Measurements from ENCODE around the gene NCOA7.

NCOA7 gene

DNA sequence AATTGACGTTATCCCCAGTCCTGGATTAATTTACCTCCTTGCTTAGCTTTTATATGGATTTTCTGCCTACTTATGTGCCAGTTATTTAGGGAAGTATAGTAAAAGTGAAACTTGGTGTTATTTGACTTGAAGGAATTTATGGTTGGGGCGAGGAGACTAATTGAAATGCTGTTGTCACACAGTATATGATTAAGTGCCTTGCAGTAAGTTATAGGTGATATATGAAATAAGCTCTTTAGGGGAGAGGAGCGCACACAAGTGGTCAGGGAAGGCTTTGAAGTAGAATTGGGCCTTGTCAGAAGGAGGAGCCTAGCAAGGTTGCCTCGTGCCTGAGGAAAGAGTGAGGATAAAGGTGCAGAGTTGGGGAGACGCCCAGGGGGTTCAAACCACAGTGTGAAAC lies 20.5 kb downstream of the NCOA7 start:
- peaks cover 2% of the 10 kb centered on the region for H3K79me1 ChIP-seq (ENCODE audit: low read depth, low read length)
- no peak overlapping the region for H2BK120ac ChIP-seq (ENCODE audit: low read depth, low read length)
- WGBS, 2 donors (ENCODE audit: extremely low coverage in 2 of 2, insufficient read length in 2 of 2, insufficient replicate concordance in 1 of 2) = no CpG with 5 or more reads among the region's 5 CpGs
- H2AK5ac ChIP-seq (ENCODE audit: low read depth, low read length) = no peak overlapping the region
- no peak overlapping the region for H4K91ac ChIP-seq (ENCODE audit: low read depth, low read length, poor library complexity)
- no peaks in the 10 kb centered on the region for H3K27me3 ChIP-seq (ENCODE audit: control insufficient read depth in 3 of 3, insufficient read depth in 3 of 3, low read depth in 1 of 3, low read length in 3 of 3)
- H3K23ac ChIP-seq (ENCODE audit: low read depth, low read length, poor library complexity) = no peak overlapping the region
- H3K36me3 ChIP-seq (replicated peaks in 1 of 2; ENCODE audit: control insufficient read depth in 2 of 2, insufficient read depth in 2 of 2, low read length in 2 of 2) = no peaks in the 10 kb centered on the region
- H2BK12ac ChIP-seq (ENCODE audit: low read length) = no peak overlapping the region
- no peak overlapping the region for H3K18ac ChIP-seq (ENCODE audit: low read length)
- H3K14ac ChIP-seq (ENCODE audit: low read length) = no peak overlapping the region
- no peaks in the 10 kb centered on the region for H3K9me3 ChIP-seq (replicated peaks in 1 of 2; ENCODE audit: control insufficient read depth in 2 of 2, insufficient read depth in 1 of 2, low read depth in 1 of 2, low read length in 2 of 2)
- H2BK15ac ChIP-seq (ENCODE audit: low read length) = no peak overlapping the region
- DNase-seq (ENCODE audit: low spot score) = no peak
- H3K4me1 ChIP-seq (ENCODE audit: control insufficient read depth in 2 of 2, insufficient read depth in 1 of 2, low read depth in 1 of 2, low read length in 2 of 2) = peaks cover 2 to 6% of the 10 kb centered on the region in 2 donors
- no peak overlapping the region for H2BK5ac ChIP-seq (ENCODE audit: low read length)
- no peak overlapping the region for H3K9ac ChIP-seq (ENCODE audit: low read depth, low read length, poor library complexity)
- no peak overlapping the region for H3K27ac ChIP-seq (replicated peaks; ENCODE audit: low read length)
- H2AFZ ChIP-seq (ENCODE audit: low read length) = no peak overlapping the region
- H4K8ac ChIP-seq (ENCODE audit: low read depth, low read length) = no peak overlapping the region
- H3K4me2 ChIP-seq (ENCODE audit: insufficient read depth, low read length, poor library complexity, severe bottlenecking) = no peak overlapping the region
- H3K4me3 ChIP-seq (ENCODE audit: low read length in 2 of 2) = no peak overlapping the region
- H3K4ac ChIP-seq (ENCODE audit: low read length) = no peak overlapping the region

DNA sequence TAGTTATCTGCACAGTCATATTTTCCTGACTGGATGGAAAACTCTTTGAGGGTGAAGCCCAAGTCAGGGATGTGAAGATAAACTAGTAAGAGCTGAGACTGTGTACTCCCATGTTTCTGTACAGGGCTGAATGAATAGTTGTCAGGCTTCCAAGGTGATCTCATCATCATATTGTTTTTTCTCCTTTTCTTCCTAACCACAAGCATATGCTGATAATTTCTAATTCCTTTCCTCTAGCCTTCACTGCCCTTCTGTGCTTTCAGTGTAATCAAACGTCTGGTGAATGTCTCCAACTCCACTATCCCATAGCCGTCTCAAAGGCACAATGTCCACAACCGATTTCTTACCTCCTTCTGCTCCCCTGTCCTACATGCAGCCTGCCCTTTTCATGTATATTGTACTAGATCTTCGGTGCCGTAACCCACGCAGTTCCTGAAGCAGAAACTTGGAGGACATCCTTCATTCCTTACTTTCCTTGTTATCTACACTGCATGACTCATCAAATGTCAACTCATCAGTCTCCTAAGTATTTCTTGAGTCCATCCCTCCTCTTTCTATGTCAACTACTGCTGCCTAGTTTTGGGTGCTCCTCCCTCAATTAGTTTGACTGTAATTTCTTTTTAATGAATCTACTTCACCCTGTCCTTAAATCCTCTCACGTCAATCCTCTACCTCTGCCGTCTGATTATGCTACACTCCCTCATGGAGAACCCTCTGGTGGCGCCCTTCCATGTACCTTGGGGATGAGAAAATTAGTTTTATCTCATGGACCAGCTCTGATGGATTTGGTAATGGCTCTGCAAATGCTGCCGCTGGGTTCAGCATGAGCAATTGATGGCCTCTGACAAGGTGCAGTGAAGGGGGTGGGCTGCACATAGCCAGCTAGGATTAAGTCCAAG lies 21.9 kb downstream of the NCOA7 start:
- Histone ChIP-seq H3K9ac (ENCODE audit: low read depth, low read length, poor library complexity) (no peak overlapping the region), H3K4ac (ENCODE audit: low read length) (no peak overlapping the region), H3K4me3 (ENCODE audit: low read length in 2 of 2) (no peak overlapping the region), H2AFZ (ENCODE audit: low read length) (no peak overlapping the region), H3K4me1 (ENCODE audit: control insufficient read depth in 2 of 2, insufficient read depth in 1 of 2, low read depth in 1 of 2, low read length in 2 of 2) (peaks cover 2 to 6% of the 10 kb centered on the region in 2 donors), H2BK120ac (ENCODE audit: low read depth, low read length) (no peak overlapping the region), H2BK15ac (ENCODE audit: low read length) (no peak overlapping the region), H4K91ac (ENCODE audit: low read depth, low read length, poor library complexity) (no peak overlapping the region), H3K14ac (ENCODE audit: low read length) (no peak overlapping the region), H4K8ac (ENCODE audit: low read depth, low read length) (no peak overlapping the region), H2BK5ac (ENCODE audit: low read length) (no peak overlapping the region), H3K27me3 (ENCODE audit: control insufficient read depth in 3 of 3, insufficient read depth in 3 of 3, low read depth in 1 of 3, low read length in 3 of 3) (no peaks in the 10 kb centered on the region), H3K9me3 (replicated peaks in 1 of 2; ENCODE audit: control insufficient read depth in 2 of 2, insufficient read depth in 1 of 2, low read depth in 1 of 2, low read length in 2 of 2) (no peaks in the 10 kb centered on the region), H3K18ac (ENCODE audit: low read length) (no peak overlapping the region), H3K4me2 (ENCODE audit: insufficient read depth, low read length, poor library complexity, severe bottlenecking) (no peak overlapping the region), H3K79me1 (ENCODE audit: low read depth, low read length) (peaks cover 2% of the 10 kb centered on the region), H3K36me3 (replicated peaks in 1 of 2; ENCODE audit: control insufficient read depth in 2 of 2, insufficient read depth in 2 of 2, low read length in 2 of 2) (no peaks in the 10 kb centered on the region), H2AK5ac (ENCODE audit: low read depth, low read length) (no peak overlapping the region), H3K23ac (ENCODE audit: low read depth, low read length, poor library complexity) (no peak overlapping the region), H3K27ac (replicated peaks; ENCODE audit: low read length) (no peak overlapping the region), H2BK12ac (ENCODE audit: low read length) (no peak overlapping the region)
- WGBS, 2 donors (ENCODE audit: extremely low coverage in 2 of 2, insufficient read length in 2 of 2, insufficient replicate concordance in 1 of 2) = no CpG with 5 or more reads among the region's 10 CpGs
- DNase-seq (ENCODE audit: low spot score) = no peak

DNA sequence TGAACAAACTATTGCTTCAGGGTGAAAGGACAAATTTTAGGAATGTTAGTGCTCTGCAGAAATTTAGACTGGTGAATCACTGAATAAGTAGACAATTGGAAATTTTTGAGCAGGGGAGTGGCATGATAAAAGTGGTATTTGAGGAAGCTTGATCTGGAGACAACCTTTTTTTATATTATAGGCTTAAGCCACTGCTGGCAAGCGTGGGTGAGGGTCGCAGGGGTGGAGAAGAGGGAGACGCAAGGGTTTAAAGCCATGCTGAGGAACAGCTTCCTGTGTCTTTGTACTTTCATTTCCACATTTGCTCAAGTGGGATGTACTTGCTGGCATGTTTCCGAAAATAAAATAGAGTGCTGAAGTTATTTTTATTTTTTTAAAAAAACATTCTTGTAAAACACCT lies 23.7 kb downstream of the NCOA7 start:
- no peak overlapping the region for H2BK15ac ChIP-seq (ENCODE audit: low read length)
- WGBS, 2 donors (ENCODE audit: extremely low coverage in 2 of 2, insufficient read length in 2 of 2, insufficient replicate concordance in 1 of 2) = no CpG with 5 or more reads among the region's 4 CpGs
- no peak overlapping the region for H4K91ac ChIP-seq (ENCODE audit: low read depth, low read length, poor library complexity)
- H3K4me2 ChIP-seq (ENCODE audit: insufficient read depth, low read length, poor library complexity, severe bottlenecking) = no peak overlapping the region
- H3K27me3 ChIP-seq (ENCODE audit: control insufficient read depth in 3 of 3, insufficient read depth in 3 of 3, low read depth in 1 of 3, low read length in 3 of 3) = no peaks in the 10 kb centered on the region
- no peak overlapping the region for H3K4me3 ChIP-seq (ENCODE audit: low read length in 2 of 2)
- H3K14ac ChIP-seq (ENCODE audit: low read length) = no peak overlapping the region
- no peak overlapping the region for H4K8ac ChIP-seq (ENCODE audit: low read depth, low read length)
- H2BK5ac ChIP-seq (ENCODE audit: low read length) = no peak overlapping the region
- no peak overlapping the region for H3K4ac ChIP-seq (ENCODE audit: low read length)
- H3K9ac ChIP-seq (ENCODE audit: low read depth, low read length, poor library complexity) = no peak overlapping the region
- H2BK120ac ChIP-seq (ENCODE audit: low read depth, low read length) = no peak overlapping the region
- no peak overlapping the region for H3K18ac ChIP-seq (ENCODE audit: low read length)
- H2BK12ac ChIP-seq (ENCODE audit: low read length) = no peak overlapping the region
- H3K36me3 ChIP-seq (replicated peaks in 1 of 2; ENCODE audit: control insufficient read depth in 2 of 2, insufficient read depth in 2 of 2, low read length in 2 of 2) = no peaks in the 10 kb centered on the region
- no peak for DNase-seq (ENCODE audit: low spot score)
- H2AK5ac ChIP-seq (ENCODE audit: low read depth, low read length) = no peak overlapping the region
- peaks cover 2% of the 10 kb centered on the region for H3K79me1 ChIP-seq (ENCODE audit: low read depth, low read length)
- H2AFZ ChIP-seq (ENCODE audit: low read length) = no peak overlapping the region
- peaks cover 2 to 6% of the 10 kb centered on the region in 2 donors for H3K4me1 ChIP-seq (ENCODE audit: control insufficient read depth in 2 of 2, insufficient read depth in 1 of 2, low read depth in 1 of 2, low read length in 2 of 2)
- H3K9me3 ChIP-seq (replicated peaks in 1 of 2; ENCODE audit: control insufficient read depth in 2 of 2, insufficient read depth in 1 of 2, low read depth in 1 of 2, low read length in 2 of 2) = no peaks in the 10 kb centered on the region
- H3K23ac ChIP-seq (ENCODE audit: low read depth, low read length, poor library complexity) = no peak overlapping the region
- no peak overlapping the region for H3K27ac ChIP-seq (replicated peaks; ENCODE audit: low read length)

DNA sequence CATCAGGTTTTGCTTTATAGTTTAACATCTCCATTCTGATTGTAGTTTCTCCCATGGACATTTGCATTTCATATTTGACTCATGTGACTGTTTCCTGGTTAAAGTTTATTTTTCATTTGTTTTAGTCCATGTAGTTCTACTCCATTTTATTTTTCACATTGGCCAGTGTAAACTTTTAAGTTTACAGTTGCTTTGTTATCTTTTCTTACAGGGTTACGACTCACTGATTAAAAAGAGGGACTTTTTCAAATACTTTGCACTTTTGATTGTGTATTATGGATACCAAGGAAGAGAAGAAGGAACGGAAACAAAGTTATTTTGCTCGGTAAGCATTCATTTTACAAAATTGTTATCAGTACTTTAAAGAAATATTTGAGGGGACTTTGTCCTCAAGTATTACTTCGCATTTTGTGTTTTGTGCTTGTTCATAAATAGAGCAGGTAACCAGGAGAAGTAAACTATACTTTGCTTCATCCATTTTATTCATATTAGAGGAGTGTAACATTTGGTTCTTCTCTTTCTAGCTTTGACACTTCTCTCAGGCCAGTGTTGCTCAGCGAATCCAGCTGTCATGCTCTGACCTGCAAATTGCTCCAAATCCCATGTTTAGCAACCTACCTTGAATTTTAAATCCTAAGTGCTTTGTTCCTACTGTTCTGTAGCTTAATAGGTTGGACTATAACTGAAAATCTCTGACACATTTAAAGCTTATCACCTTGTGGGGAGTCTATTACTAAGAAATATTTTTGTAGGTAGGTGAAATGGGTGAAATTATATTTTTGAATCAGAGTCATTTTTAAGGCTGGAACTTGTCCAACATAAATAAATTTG lies 24.5 kb downstream of the NCOA7 start:
- Histone ChIP-seq H3K18ac (ENCODE audit: low read length) (no peak overlapping the region), H3K9me3 (replicated peaks in 1 of 2; ENCODE audit: control insufficient read depth in 2 of 2, insufficient read depth in 1 of 2, low read depth in 1 of 2, low read length in 2 of 2) (no peaks in the 10 kb centered on the region), H3K36me3 (replicated peaks in 1 of 2; ENCODE audit: control insufficient read depth in 2 of 2, insufficient read depth in 2 of 2, low read length in 2 of 2) (no peaks in the 10 kb centered on the region), H3K27me3 (ENCODE audit: control insufficient read depth in 3 of 3, insufficient read depth in 3 of 3, low read depth in 1 of 3, low read length in 3 of 3) (no peaks in the 10 kb centered on the region), H2BK15ac (ENCODE audit: low read length) (no peak overlapping the region), H3K4me3 (ENCODE audit: low read length in 2 of 2) (no peak overlapping the region), H2AK5ac (ENCODE audit: low read depth, low read length) (no peak overlapping the region), H3K27ac (replicated peaks; ENCODE audit: low read length) (no peak overlapping the region), H4K8ac (ENCODE audit: low read depth, low read length) (no peak overlapping the region), H3K79me1 (ENCODE audit: low read depth, low read length) (no peaks in the 10 kb centered on the region), H4K91ac (ENCODE audit: low read depth, low read length, poor library complexity) (no peak overlapping the region), H3K4me1 (ENCODE audit: control insufficient read depth in 2 of 2, insufficient read depth in 1 of 2, low read depth in 1 of 2, low read length in 2 of 2) (no peaks in the 10 kb centered on the region), H2BK120ac (ENCODE audit: low read depth, low read length) (no peak overlapping the region), H3K23ac (ENCODE audit: low read depth, low read length, poor library complexity) (no peak overlapping the region), H3K4me2 (ENCODE audit: insufficient read depth, low read length, poor library complexity, severe bottlenecking) (no peak overlapping the region), H3K4ac (ENCODE audit: low read length) (no peak overlapping the region), H2BK12ac (ENCODE audit: low read length) (no peak overlapping the region), H2AFZ (ENCODE audit: low read length) (no peak overlapping the region), H2BK5ac (ENCODE audit: low read length) (no peak overlapping the region), H3K14ac (ENCODE audit: low read length) (no peak overlapping the region), H3K9ac (ENCODE audit: low read depth, low read length, poor library complexity) (no peak overlapping the region)
- DNase-seq (ENCODE audit: low spot score) = no peak
- no CpG with 5 or more reads among the region's 5 CpGs for WGBS, 2 donors (ENCODE audit: extremely low coverage in 2 of 2, insufficient read length in 2 of 2, insufficient replicate concordance in 1 of 2)
